Measurements from ENCODE around the gene ASB13. TPM values are rescaled to one million over a fixed set of nuclear protein-coding genes. Genes with fewer than 3 reads are reported as not detected.
A peak's percentile ranks its signal among the peaks of the same experiment; 100 is the strongest.

ASB13 gene
- total and polyA plus RNA-seq, 2 of the 13 experiments (the other 11 are each of a cell fraction or from before 2014, with no cell fraction given): 9.3 to 15.4 TPM

DNA sequence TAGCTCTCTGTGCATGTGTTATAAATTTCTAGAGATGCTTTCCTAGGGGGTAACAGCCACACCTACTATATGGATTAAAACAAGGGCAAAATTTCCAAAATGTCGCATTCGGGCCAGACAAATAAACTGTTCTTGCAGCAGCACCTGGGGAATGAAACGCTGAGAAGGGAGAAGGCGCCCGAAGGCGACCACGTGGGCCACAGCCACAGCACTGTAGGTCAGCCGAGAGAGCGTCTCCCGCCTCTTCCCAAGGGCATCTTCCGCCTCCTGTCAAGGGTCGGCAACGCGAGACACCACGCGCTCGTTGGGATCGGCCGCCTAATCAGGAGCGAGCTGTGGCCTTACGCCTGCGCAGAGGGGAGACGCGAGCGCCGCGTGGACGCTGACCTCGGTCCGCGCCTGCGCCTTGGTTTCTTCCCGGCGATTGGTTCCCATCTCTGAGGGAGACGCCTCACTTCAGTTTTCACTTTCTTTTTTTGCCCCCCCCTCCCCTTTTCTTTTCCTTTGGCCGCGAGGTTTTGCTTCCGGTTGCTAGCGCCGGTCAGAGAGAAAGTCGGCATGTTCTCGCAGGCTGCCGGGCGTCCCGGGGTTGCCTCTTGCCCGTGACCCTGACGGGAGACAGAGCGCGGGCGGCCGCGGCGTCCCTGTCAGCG lies 18.0 kb upstream of the ASB13 start, which contains the start of gene TASOR2:
Gene TASOR2 (plus strand): TSS at position 521 of the 653 bp plus-strand sequence. CDS start 35,805 bp downstream, outside the sequence.
- H3K27ac ChIP-seq (ENCODE audit: extremely low read length, insufficient read depth, low read length): peak within 1 kb of the TSS; percentile 86
- POLR2A ChIA-PET: interaction anchor here (0.9 to 2.1 kb wide), 10 partner anchors 9 to 242 kb away, joined by 3 to 27 read pairs (median 3); partner anchors contain the start of genes ANKRD16, ASB13, FBH1 and GDI2
- H3K36me3 ChIP-seq (replicated peaks in 1 of 2; ENCODE audit: control insufficient read depth in 1 of 2, insufficient read depth in 2 of 2, low read length in 2 of 2): no peaks in the 10 kb centered on the region
- no TSS peak for BruUV-seq (replicated peaks)
- H2AFZ ChIP-seq (ENCODE audit: low read length): no peak within 1 kb of the TSS
- DNase-seq (ENCODE audit: low spot score) (peak; percentile 95), ATAC-seq (peak; percentile 91), FAIRE-seq (peak; percentile 66)
- H3K27me3 ChIP-seq (ENCODE audit: control insufficient read depth in 1 of 2, insufficient read depth in 2 of 2, low read length in 2 of 2): peaks cover 0 to 1% of the 10 kb centered on the region in 2 experiments; a peak in 3 of 5 replicates
- no peaks in the 10 kb centered on the region for H3K9me3 ChIP-seq (ENCODE audit: low read length)
- peaks cover 47% of the 10 kb centered on the region for H3K79me2 ChIP-seq (ENCODE audit: insufficient read depth, low read length)
- CTCF ChIA-PET (ENCODE audit: low intra/inter-chr PET ratio, low total read pairs): interaction anchor here (1.7 kb wide), 1 partner anchor 55 kb away, joined by 4 read pairs; no protein-coding TSS in a partner anchor
- H3K9ac ChIP-seq (ENCODE audit: insufficient read depth, low read depth, low read length): peak within 1 kb of the TSS; percentile 92
- peak within 1 kb of the TSS; percentile 79 for H3K4me2 ChIP-seq (ENCODE audit: low read depth, low read length)
- peak within 1 kb of the TSS; percentile 86 to 94 (median 89) for H3K4me3 ChIP-seq (replicated peaks in 1 of 3; ENCODE audit: insufficient read depth in 1 of 3, low read depth in 2 of 3, low read length in 3 of 3)
- peaks cover 12% of the 10 kb centered on the region; the same call in 1 of the 2 replicates for H4K20me1 ChIP-seq (ENCODE audit: insufficient read depth, low read length)
- WGBS (ENCODE audit: low lambda C conversion rate): 6% methylated on average over 32 of the region's 54 CpGs
- in situ Hi-C loops (cut with HindIII; ENCODE audit: extremely low pct_ligation_motif_present, low pct_unique_long_range_greater_than_20kb): no loop called here
- intact Hi-C loops (cut with micrococcal nuclease; ENCODE audit: unreplicated experiment): loop anchor here (2.0 to 5.0 kb wide), 2 partner anchors 24 to 203 kb away; partner anchors contain the start of gene ANKRD16
- peaks cover 63% of the 10 kb centered on the region for H3K4me1 ChIP-seq (ENCODE audit: insufficient read depth, low read length)
- TF ChIP-seq ZNF160 (CRISPR knock-in tag; IDR thresholded peaks at IDR 0.05) (peak; percentile 81; the same call in 1 of the 2 replicates), ZMYM4 (CRISPR knock-in tag; IDR thresholded peaks at IDR 0.05) (peak; percentile 99), SIN3B (IDR thresholded peaks at IDR 0.05; ENCODE audit: low read length) (no peak), ZNF547 (CRISPR knock-in tag; IDR thresholded peaks at IDR 0.05) (peak; percentile 97), ZBTB21 (CRISPR knock-in tag; IDR thresholded peaks at IDR 0.05) (no peak), ZNF768 (CRISPR knock-in tag; IDR thresholded peaks at IDR 0.05) (peak; percentile 79), NR2F2 (IDR thresholded peaks at IDR 0.05; ENCODE audit: borderline replicate concordance, low read depth) (peak; percentile 55; the same call in 1 of the 2 replicates), MBNL3 (CRISPR knock-in tag; conservative IDR thresholded peaks at IDR 0.05) (no peak), HHEX (CRISPR knock-in tag; IDR thresholded peaks at IDR 0.05) (no peak), MIXL1 (CRISPR knock-in tag; IDR thresholded peaks at IDR 0.05) (peak; percentile 93), ZNF282 (IDR thresholded peaks at IDR 0.05; ENCODE audit: partially characterized antibody) (no peak), RFX1 (IDR thresholded peaks at IDR 0.05) (no peak)
- TF ChIP-seq, protein P1, sequence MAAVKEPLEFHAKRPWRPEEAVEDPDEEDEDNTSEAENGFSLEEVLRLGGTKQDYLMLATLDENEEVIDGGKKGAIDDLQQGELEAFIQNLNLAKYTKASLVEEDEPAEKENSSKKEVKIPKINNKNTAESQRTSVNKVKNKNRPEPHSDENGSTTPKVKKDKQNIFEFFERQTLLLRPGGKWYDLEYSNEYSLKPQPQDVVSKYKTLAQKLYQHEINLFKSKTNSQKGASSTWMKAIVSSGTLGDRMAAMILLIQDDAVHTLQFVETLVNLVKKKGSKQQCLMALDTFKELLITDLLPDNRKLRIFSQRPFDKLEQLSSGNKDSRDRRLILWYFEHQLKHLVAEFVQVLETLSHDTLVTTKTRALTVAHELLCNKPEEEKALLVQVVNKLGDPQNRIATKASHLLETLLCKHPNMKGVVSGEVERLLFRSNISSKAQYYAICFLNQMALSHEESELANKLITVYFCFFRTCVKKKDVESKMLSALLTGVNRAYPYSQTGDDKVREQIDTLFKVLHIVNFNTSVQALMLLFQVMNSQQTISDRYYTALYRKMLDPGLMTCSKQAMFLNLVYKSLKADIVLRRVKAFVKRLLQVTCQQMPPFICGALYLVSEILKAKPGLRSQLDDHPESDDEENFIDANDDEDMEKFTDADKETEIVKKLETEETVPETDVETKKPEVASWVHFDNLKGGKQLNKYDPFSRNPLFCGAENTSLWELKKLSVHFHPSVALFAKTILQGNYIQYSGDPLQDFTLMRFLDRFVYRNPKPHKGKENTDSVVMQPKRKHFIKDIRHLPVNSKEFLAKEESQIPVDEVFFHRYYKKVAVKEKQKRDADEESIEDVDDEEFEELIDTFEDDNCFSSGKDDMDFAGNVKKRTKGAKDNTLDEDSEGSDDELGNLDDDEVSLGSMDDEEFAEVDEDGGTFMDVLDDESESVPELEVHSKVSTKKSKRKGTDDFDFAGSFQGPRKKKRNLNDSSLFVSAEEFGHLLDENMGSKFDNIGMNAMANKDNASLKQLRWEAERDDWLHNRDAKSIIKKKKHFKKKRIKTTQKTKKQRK (IDR thresholded peaks at IDR 0.05; ENCODE audit: low read length): no peak
- TF ChIP-seq, protein P2, sequence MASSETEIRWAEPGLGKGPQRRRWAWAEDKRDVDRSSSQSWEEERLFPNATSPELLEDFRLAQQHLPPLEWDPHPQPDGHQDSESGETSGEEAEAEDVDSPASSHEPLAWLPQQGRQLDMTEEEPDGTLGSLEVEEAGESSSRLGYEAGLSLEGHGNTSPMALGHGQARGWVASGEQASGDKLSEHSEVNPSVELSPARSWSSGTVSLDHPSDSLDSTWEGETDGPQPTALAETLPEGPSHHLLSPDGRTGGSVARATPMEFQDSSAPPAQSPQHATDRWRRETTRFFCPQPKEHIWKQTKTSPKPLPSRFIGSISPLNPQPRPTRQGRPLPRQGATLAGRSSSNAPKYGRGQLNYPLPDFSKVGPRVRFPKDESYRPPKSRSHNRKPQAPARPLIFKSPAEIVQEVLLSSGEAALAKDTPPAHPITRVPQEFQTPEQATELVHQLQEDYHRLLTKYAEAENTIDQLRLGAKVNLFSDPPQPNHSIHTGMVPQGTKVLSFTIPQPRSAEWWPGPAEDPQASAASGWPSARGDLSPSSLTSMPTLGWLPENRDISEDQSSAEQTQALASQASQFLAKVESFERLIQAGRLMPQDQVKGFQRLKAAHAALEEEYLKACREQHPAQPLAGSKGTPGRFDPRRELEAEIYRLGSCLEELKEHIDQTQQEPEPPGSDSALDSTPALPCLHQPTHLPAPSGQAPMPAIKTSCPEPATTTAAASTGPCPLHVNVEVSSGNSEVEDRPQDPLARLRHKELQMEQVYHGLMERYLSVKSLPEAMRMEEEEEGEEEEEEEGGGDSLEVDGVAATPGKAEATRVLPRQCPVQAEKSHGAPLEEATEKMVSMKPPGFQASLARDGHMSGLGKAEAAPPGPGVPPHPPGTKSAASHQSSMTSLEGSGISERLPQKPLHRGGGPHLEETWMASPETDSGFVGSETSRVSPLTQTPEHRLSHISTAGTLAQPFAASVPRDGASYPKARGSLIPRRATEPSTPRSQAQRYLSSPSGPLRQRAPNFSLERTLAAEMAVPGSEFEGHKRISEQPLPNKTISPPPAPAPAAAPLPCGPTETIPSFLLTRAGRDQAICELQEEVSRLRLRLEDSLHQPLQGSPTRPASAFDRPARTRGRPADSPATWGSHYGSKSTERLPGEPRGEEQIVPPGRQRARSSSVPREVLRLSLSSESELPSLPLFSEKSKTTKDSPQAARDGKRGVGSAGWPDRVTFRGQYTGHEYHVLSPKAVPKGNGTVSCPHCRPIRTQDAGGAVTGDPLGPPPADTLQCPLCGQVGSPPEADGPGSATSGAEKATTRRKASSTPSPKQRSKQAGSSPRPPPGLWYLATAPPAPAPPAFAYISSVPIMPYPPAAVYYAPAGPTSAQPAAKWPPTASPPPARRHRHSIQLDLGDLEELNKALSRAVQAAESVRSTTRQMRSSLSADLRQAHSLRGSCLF (CRISPR knock-in tag; IDR thresholded peaks at IDR 0.05; ENCODE audit: borderline replicate concordance): no peak
- TF ChIP-seq, protein P3, sequence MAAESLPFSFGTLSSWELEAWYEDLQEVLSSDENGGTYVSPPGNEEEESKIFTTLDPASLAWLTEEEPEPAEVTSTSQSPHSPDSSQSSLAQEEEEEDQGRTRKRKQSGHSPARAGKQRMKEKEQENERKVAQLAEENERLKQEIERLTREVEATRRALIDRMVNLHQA (CRISPR knock-in tag; IDR thresholded peaks at IDR 0.05): no peak
- TF ChIP-seq, protein P4, sequence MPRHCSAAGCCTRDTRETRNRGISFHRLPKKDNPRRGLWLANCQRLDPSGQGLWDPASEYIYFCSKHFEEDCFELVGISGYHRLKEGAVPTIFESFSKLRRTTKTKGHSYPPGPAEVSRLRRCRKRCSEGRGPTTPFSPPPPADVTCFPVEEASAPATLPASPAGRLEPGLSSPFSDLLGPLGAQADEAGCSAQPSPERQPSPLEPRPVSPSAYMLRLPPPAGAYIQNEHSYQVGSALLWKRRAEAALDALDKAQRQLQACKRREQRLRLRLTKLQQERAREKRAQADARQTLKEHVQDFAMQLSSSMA (CRISPR knock-in tag; IDR thresholded peaks at IDR 0.05): peak; percentile 97; the same call in 1 of the 2 replicates
